ENCODE results near the gene WNK2.
"Not testable (repeated sequence)": the region's sequence is repeated elsewhere in the genome, so short reads cannot be mapped to it uniquely, and the experiment has no call there.

The WNK2 gene

DNA sequence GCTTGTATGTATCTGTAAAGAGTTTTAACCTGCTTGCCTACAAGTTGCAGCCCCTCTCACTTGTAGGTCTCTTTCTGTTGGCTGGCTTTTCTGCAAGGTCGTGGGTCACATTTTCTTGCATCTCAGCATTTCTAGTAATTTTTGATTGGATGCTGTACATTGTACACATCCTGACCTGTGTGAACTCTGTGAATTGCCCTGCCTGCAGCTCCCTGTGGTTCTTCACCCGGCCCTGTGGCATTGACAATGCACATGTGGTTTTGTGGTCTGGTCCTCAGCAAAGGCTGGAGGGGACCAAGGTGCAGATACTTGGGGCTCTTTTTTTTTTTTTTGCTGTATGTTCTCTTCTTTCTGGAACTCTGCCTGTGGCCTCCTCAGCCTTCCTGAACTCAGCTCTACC lies 53.6 kb downstream of the WNK2 start:
- no peak for DNase-seq (ENCODE audit: low spot score)

DNA sequence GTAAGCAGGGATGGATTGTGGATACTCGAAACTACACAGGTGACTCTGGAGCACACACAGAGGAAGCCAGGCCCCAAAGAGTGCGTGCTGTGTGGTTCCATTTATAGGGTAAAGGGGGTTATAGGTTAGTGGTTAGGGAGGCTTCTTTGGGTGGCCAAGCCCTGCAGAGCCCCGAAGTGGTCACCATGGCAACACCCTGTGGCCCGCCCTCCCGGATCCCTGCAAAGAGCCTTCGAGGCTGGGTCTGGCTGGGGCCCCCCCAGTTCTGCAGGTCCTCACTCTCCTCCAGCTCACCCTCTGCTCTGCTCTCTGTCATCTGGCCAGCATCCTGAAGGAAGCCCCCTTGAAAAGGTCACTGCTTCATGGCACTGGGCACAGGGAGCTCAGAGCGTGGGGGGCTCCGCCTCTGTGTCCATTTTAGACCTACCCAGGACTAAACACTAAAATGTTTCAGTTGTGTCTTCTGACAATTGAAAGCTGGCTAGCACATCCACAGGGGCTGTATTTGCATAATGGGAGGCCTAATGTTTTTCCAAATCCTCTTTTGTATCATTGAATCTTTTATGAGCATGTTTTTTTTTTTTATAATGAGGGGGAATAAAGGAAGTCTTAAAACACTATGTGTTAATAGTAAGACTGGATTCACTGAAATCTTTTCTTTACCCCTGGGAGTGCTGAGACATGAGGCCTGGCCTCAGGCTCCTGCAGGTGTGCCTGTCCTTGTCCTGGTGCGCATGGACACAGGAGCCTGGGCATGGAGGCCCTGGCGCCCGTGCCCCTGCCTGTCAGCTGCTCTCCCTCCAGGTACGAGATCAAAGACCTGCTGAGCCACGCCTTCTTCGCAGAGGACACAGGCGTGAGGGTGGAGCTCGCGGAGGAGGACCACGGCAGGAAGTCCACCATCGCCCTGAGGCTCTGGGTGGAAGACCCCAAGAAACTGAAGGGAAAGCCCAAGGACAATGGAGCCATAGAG lies 55.3 kb downstream of the WNK2 start:
- DNase-seq (ENCODE audit: low spot score) = no peak

DNA sequence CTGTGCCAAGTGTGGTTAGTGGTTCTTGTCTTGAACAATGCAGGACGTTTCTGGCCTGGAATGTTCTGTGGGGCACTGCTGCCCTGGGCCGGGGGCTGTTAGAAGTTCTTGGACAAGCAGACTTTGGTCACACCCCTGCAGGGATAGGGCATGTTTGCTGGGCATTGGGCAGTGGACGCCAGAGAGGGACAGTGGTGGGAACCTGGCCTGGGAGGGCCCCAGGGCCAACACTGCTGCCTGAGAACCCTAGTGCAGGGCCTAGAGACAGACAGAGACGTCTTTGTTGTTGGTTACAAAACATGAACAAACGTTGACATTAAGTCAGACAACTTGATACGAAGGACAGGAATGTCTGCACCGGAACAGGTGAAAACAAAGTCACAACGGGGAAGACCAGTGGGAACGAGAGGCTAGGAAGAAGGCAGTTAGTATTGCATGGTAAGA lies 57.0 kb downstream of the WNK2 start:
- no peak for DNase-seq (ENCODE audit: low spot score)

DNA sequence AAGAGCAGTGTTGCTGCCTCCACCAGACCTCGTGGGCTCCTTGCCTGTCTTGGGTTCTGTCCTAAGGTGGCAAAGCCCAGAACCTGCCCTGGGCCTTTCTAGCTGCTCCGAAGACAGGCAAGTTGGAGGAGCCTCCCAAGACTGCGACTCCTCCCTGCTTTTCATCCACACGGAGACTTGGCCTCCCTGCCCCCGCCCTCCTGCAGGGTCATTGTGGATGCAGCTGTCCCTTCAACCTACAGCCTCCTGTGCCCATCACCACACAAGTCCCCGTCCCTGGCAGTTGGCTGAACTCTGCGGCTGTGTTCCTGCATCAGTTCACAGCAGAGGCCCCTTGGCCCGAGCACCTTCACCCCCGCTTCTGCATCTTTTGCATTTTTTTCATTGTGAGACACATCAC lies 59.2 kb downstream of the WNK2 start:
- no peak for DNase-seq (ENCODE audit: low spot score)

DNA sequence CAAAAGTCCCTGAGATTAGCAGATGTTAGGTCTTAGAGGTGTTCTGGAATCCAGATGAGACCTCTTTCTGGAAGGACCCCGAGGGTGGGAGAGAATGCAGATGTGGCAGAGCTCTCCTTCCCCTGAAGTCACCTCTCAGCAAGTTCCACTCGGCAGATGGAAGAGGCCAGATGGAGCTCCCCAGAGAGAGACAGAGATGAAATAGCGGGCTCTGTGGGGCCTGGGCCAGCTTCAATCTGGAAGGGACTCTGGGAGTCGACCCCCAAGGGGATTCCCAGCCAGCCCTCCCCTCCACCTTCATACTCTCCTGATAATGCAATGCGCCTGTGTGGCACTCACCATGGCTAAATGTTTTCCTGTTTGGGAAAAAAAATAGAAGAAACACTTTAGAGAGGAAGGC lies 60.2 kb downstream of the WNK2 start:
- DNase-seq (ENCODE audit: low spot score) = no peak

DNA sequence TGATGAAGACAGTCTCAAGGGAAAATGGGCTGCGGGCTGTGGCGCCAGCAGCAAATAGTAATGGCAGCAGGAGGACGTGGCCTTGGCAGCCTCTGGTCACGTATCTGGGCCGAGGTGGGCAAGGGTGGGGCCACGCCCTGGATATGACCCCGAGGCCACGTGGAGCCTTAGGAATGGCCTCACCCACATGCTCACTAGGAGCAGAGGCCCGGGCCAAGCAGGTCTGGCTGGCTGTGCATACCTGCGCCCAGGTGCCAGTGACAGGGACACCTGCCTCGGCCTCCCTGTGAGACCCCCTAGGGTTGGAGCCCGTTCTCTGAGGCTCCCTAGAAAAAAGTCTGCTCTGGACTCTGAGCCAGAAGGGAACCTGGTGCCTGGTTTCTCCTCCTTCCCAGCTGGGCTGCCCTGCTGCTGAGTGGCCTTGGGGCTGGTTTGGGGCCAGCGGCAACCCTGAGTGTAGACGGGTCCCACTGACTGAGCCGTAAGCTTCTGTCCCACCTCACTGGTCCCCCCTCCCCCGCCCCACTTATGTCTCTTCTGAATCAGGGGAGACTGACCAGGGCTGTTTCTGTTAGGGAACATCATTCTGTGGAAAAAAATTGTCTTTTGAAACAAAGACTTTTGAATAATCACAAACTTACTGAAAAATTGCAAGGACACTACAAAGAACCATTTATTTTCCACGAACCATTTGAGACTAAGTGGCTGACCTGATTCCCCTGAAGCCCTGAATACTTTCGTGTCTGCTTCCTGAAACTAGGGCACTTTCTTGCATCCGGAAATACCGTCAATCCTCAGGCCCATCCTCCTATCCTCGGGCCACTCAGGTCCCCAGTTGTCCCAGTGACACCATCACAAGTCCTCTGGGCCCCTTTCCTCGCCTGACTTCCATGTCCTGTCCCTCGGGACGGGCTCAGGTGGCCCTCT lies 60.8 kb downstream of the WNK2 start:
- DNase-seq (ENCODE audit: low spot score) = peak; percentile 13

DNA sequence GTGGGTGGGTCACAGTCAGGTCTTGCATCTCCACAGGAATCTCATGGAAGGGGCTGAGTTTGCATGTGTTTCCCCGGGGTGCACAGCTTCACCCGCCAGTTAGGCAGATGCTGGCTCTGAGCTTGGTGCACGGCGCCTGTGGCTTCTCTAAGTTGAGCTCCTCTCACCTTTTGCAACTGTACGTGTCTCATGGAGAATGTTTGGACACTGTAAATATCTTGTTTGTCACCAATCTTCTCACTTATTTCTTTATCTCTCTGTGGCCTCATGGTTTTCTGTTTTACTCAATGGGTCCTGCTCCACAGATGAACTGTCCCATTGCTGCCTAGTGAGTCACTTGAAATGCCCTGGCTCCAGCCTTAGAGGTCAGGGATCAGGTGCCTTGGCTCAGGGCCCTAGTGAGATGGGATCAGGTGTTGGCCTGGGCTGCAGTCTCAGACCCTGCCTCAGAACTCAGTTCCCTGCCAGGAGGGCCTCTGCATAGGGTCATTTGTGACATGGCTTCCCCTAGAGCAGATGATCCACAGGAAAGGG lies 61.6 kb downstream of the WNK2 start:
- peak; percentile 16 for DNase-seq (ENCODE audit: low spot score)

DNA sequence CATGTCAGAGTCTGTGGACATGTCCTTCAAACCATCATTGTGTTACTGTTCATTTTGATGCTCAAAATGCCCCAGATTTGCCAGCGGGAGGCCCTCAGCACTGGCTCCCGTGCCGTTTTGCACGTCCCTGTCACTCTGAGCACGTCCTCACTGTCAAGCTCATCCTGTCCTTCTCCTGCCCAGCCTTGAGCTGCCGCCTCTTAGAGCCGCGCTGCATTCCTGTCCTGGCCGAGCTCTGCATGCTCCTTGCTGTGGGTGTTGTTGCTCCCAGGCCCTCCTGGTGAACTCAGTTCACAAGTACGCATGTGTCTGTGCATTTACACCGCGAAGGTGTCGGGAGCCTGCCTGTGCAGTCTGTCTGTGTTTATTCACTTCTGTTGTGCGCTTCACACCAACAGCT lies 62.2 kb downstream of the WNK2 start:
- no peak for DNase-seq (ENCODE audit: low spot score)

DNA sequence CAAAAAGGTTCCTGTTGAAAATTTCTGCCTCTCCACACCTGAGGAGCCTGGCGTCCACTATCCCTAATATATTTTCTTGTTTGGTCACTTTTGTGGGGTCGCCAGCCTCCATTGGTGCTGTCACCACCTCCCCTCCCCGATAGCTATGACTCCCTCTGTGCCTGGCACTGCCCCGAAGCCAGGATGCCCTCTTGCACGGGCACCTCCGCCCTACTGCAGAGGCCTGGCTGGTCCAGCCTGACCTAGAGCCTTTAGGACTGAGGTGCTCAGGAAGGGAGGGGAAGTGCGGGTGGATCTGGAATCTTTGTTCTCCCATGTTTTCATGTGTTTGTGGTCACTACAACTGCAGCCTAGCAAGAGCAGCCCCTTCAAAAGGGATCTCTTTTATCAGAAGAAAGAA lies 62.6 kb downstream of the WNK2 start:
- no peak for DNase-seq (ENCODE audit: low spot score)

DNA sequence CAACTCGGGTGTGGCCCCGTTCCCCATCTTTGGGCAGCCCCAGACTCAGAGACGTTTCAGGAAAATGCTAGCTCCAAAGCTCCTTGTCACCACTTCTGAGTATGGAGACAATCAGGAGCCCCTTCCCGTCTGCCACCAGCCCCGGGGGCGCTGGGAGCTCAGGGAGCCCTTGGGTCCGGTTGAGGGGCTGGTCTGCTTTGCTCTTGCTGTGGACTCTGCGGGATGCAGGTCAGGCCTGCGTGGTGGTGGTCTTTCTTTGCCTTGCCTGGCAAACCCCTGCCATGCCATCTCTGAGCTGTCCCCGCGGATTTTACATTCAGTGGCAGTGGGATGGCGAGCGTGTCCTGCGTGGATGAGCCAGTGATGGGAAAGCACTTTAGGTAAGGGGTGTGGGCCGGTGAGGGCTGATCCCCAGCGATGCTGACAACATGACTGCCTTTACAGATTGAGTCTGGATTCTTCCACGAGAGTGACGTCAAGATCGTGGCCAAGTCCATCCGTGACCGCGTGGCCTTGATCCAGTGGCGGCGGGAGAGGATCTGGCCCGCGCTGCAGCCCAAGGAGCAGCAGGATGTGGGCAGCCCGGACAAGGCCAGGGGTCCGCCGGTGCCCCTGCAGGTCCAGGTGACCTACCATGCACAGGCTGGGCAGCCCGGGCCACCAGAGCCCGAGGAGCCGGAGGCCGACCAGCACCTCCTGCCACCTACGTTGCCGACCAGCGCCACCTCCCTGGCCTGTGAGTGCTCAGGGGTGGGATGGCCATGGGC lies 63.3 kb downstream of the WNK2 start:
- DNase-seq (ENCODE audit: low spot score) = no peak

DNA sequence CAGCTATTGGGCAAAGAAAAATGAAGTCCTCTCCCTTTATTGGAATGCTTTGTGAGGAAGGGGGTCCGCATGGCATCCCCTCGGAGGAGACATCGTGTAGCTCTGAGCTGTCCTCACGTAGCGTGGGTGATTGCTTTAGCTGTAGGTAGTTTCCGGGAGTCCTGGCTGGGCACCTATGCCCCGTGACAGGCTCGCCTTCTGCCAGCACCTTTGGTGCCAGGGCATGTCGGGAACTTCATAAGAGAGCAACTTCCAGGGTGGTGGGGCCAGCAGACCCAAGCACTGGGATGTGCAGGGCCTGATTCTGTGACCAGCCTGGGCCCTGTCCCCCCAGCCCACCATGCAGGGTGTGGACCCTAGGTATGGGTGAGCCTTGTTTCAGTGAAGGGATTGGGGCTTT lies 64.0 kb downstream of the WNK2 start:
- no peak for DNase-seq (ENCODE audit: low spot score)

DNA sequence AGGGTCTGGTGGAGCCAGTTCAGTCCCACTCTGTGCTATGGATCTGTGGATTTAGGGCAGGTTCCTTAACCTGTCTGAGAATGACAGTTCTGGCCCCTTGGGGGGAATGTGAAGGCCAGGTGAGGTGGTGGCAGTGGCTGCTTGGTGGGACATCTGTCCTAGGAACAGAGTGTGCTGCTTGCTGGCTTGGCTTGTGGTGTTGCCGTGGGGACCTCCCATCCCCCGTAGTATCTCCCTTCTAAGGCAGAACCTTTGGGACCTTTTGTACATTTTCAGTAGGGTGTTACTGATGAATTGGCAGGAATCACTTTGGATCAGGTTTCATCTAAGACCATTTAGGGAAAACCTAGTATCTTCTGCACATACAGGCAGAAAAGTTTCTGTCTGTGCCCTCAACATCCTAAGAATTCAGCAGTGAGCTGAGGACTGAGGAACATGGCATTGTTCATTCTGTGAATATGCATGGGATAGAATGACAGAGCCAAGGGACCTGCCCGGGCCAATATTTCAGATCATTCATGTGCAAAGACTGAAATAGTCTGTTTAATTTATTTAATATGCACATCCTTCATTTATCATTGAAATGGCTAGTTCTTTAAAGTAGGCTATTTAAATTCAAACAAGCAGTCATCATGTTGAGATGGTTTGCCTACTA lies 64.6 kb downstream of the WNK2 start:
- no peak for DNase-seq (ENCODE audit: low spot score)

DNA sequence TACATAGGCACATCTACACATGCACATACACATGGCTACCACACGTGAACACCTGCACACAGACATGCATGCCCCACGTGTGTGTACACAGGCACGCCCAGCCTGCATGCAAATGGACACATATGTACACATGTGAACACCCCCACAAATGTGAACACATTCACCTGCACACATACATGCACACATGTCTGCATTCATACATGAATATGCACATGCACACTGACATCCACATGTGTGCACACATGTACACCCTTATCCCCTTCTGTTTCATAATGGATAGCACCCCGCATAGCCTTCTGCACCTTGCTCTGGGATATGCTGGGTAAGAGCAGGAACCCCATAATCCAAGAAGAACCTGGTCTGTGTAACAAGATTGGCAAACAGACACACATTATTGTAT lies 66.2 kb downstream of the WNK2 start:
- no peak for DNase-seq (ENCODE audit: low spot score)

DNA sequence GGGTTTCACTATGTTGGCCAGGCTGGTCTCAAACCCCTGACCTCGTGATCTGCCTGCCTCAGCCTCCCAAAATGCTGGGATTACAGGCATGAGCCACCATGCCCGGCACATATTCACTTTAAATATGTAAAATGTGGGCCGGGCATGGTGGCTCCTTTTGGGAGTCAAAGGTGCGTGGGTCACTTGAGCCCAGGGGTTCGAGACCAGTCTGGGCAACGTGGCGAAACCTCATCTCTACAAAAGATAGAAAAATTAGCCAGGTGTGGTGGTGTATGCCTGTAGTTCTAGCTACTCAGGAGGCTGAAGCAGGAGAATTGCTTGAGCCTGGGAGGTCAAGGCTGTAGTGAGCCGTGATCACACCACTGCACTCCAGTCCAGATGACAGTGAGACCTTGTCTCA lies 67.4 kb downstream of the WNK2 start:
- DNase-seq (ENCODE audit: low spot score) = not testable (repeated sequence)

DNA sequence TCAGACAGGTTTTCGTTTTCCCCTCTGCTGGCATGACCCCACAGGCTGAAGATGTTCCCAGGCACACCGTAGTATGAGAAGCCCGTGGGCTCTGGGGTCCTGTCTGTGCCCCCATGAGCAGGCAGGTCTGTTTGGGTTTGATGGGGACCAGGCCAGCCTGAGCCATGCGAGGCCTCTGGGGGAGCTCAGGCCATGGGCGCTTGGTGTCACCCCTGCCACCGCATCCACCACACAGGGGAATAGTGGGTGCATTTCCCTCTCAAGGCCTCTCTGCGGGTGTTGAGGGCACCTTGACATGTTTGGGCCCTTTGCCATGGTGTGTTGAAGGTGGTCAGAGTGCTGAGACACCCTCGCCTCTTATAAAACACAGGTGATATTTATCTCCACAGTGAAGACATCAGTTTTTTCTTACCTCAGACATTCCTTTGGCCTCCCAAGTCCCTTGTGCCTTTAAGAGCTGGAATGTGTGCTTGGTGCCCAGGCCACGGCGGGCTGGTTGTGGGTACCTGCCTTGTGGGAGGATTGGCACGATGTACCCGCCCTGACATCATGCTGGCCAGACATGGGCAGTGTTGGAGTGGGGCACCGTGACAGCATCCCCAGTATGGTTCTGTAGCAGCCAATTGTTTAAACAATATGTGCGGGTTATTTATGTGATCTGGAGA lies 68.3 kb downstream of the WNK2 start:
- DNase-seq (ENCODE audit: low spot score) = no peak

DNA sequence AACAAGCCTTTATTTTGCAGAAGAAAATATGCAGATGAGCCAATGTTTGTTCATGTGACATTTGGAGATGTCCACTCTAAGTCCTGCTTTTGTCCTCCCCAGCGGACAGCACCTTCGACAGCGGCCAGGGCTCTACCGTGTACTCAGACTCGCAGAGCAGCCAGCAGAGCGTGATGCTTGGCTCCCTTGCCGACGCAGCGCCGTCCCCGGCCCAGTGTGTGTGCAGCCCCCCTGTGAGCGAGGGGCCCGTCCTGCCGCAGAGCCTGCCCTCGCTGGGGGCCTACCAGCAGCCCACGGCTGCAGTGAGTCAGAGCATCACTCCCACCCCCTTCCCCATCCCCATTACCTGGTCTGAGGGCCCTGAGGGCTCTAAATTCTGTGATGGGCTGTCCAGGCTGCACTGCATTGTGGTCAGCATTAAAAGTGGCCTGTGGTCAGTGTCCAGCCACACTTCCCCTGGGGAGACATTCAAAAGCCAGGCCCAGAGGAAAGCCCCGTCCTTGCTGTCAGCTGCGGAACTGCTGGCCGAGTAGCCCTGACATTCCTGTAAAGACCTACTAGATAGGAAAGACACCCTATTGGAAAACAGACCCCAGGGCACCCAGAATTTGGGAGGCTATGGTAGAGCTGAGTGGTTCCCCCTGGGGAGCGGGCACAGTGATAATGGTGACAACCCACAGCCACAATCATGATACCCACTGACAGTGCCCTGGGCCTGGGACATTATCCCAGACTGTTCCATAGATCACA lies 69.0 kb downstream of the WNK2 start:
- DNase-seq (ENCODE audit: low spot score) = no peak

DNA sequence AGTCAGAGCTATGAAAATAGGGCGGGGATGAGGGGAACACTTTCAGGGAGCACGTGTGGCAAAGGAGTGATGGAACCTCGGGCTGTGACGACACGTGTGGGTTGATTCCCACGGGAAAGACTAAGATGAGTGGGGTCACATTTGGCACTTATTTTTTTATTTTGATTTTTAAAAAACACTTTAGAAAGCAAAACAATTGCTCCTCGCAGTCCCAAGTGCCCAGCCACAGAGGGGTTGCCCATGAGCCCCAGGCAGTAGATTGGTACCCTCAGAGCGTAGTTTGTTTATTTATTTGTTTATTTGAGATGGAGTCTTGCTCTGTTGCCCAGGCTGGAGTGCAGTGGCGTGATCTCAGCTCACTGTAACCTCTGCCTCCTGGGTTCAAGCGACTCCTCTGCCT lies 69.7 kb downstream of the WNK2 start:
- DNase-seq (ENCODE audit: low spot score) = no peak

DNA sequence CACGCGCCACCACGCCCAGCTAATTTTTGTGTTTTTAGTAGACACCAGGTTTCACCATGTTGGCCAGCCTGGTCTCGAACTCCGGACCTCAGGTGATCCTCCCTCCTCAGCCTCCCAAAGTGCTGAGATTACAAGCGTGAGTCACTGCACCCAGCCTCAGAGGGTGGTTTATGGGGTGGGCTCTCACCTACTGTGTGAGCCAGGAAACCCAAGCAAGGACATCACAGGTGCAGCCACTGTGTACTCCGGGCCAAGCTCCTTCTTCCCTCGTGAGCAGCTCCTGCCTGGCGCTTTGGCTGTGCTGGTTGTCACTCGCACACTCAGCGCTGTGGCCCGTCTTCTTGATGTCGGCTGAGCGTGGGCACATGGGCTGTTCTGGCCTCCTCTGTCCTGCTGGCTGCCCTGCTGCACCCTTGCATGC lies 70.1 kb downstream of the WNK2 start:
- DNase-seq (ENCODE audit: low spot score) = no peak

DNA sequence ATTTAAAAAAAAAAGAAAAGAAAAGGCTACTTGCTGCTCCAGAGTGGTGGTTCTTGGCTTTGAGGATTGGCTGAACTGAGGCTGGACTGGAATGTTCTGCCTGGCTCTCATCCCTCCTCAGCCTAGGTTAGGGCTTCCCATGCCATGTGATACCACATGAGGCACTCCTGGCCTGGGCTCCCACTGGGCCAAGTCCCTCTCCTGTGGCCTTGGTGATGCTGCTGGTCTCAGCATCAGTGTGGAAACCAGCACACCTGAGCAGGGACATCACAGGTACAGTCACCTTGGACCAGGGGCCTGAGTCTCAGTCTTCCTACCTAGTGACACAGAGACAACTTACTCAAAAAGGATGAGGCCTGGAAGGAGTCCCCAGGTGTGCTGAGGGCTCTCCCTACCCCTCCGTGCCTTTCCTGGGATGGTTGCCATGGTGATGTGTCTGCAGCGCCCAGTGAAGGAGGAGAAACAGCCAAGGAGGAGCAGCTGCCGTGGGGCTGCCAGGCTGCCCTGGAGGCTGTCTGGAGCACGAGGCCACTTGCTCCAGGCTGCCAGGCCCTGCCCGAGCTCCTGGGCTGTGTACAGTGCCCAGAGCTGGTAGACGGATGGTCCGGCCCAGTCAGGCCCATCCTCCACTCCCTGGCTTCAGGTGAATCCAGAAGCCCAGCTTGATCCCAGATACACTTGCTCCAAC lies 71.0 kb downstream of the WNK2 start:
- DNase-seq (ENCODE audit: low spot score) = no peak
